SW 1271 (cell line): ENCODE data around the gene RLF.

Experiments
- DNase-seq, 2 experiments: peaks; one replicate each; lab custom pipeline; 2025; lab: John Stamatoyannopoulos, UW

The RLF gene, protein sequence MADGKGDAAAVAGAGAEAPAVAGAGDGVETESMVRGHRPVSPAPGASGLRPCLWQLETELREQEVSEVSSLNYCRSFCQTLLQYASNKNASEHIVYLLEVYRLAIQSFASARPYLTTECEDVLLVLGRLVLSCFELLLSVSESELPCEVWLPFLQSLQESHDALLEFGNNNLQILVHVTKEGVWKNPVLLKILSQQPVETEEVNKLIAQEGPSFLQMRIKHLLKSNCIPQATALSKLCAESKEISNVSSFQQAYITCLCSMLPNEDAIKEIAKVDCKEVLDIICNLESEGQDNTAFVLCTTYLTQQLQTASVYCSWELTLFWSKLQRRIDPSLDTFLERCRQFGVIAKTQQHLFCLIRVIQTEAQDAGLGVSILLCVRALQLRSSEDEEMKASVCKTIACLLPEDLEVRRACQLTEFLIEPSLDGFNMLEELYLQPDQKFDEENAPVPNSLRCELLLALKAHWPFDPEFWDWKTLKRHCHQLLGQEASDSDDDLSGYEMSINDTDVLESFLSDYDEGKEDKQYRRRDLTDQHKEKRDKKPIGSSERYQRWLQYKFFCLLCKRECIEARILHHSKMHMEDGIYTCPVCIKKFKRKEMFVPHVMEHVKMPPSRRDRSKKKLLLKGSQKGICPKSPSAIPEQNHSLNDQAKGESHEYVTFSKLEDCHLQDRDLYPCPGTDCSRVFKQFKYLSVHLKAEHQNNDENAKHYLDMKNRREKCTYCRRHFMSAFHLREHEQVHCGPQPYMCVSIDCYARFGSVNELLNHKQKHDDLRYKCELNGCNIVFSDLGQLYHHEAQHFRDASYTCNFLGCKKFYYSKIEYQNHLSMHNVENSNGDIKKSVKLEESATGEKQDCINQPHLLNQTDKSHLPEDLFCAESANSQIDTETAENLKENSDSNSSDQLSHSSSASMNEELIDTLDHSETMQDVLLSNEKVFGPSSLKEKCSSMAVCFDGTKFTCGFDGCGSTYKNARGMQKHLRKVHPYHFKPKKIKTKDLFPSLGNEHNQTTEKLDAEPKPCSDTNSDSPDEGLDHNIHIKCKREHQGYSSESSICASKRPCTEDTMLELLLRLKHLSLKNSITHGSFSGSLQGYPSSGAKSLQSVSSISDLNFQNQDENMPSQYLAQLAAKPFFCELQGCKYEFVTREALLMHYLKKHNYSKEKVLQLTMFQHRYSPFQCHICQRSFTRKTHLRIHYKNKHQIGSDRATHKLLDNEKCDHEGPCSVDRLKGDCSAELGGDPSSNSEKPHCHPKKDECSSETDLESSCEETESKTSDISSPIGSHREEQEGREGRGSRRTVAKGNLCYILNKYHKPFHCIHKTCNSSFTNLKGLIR (N-terminal part only)

DNA sequence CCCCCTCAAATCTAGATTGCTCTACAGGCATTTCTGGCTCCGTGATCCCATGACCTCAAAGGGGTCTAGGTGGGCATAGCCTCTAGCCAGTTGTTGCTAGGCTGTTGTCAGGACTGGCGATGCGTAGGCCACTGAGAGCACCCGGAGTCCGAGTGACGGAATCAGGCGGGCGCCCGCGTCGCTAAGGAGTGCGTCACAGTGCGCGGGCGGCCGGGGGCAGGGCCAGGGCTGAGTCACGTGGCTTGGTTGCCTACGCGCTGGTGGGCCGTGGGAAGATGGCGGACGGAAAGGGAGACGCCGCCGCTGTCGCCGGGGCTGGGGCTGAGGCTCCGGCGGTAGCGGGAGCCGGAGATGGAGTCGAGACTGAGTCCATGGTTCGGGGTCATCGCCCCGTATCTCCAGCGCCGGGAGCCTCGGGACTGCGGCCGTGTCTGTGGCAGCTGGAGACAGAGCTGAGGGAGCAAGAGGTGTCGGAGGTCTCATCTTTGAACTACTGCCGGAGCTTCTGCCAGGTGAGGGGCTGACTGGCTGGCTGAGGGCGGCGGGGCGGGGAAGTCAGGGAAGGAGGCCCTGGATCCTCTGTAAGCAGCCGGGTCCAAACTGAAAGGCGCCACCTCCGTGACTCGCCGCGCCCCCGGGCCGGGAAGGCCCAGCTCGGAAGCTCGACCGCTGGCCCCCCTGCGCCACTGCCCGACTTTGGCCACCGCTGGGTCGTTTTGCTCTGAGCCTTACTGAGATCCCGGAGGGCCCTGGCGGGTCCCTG lies at the start of gene RLF:
TSS of gene RLF (plus strand) at position 263 of the 763 bp plus-strand sequence. CDS start at position 276, 13 bp downstream.
- peak; percentile 60 to 93 for DNase-seq

DNA sequence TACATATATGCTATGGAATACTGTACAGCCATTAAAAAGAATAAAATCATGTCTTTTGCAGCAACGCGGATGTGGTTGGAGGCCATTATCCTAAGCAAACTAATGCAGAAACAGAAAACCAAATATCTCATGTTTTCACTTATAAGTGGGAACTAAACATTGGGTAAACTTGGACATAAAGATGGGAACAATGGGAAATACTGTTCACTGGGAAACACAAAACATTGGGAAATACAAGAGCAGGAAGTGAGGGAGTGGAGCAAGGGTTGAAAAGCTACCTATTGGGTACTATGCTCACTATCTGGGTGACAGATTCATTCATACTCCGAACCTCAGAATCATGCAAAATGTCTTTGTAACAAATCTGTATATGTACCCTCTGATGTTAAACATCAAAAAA lies 46.8 kb upstream of the RLF start:
- DNase-seq = no peak

DNA sequence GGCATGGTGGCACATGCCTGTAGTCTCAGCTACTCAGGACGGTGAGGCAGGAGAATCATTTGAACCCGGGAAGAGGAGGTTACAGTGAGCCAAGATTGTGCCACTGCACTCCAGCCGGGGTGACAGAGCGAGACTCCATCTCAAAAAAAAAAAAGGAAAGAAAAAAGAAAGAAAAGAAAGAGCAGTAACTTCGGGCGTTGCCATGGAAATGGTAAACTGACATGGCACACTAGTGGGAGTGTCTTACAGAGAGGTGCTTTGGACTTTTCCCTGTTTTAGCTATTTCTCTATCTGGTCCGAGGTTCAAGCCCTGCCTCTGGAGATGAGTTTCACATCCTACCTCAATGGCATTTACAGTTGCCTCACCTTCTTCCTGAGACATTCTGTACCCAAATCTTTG lies 41.1 kb upstream of the RLF start:
- no peak for DNase-seq

DNA sequence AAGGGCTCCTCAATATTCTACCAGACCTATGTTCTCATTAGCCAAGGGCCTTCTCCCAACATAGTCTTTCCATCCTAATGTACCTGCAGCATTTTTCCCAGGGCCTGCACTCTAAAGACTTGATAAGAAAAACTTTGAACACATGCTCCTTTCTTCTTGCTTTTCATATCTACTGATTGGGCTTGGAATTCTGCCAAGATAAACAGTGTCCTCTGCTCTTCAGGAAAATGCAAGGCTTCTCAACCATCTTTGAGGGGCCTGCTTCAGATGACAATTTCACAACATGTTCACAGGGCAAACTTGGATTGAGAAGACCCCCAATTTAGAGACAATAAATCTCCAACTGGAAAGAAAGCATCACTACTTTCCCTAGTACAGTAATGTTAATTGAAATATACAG lies 38.3 kb upstream of the RLF start:
- DNase-seq = no peak

DNA sequence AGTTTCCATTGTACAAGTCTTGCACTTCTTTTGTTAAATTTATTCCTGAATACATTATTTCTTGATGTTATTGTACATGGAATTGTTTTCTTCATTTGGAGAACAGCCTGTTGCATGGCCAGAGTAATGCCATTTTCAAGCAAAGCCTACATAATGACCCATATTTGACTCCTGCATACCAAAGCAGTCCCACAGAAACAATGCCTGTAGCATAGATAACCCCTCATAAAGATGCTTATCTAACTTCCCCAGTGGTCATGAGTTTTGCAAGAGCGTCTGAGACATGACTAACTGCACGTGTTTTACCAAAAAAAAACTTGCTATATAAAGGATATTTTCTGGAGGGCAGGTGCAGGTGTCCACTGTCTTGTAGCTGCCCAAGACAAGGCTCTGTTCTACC lies 30.3 kb upstream of the RLF start:
- no peak for DNase-seq

DNA sequence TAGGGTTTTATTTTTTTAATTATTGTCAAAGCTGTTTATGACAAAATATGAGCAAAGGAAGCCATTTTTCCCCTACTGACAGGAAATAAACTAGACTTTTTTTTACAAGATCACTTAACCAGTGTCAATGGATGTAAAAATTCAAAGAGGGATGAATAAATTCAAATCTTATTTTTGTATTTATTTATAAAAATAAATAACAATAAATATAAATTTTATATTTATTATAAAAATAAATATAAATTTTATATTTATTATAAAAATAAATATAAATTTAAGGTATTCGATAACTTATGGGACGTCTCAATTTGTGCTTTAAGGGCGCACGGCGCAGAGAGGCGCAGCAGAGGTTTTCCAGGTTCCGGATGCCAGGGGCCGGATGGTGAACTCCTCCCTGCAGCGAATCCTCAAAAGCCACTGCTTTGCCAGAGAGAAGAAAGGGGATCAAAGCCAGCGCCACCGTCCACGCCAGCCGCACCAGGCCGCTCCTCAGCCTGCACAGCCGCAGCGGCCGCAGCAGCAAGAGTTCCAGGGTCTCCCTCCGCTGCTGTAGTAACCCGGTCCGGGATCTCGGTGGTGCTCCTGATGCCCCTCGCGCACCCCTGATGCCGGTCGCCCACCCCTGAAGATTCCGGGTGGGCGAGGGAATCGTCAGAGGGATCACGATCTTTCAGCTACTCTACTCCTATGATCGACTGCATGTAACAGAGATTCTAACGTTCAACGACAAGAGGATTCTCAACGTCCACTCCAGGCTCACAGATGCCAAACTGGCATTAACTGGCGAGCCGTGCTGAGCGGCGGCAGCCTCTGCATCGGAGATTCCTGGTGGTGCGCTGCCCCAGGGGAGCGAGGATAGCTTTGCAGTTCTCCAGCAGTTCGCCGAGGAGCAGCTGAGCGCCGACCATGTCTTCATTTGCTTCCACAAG lies 28.5 kb upstream of the RLF start:
- DNase-seq = no peak

DNA sequence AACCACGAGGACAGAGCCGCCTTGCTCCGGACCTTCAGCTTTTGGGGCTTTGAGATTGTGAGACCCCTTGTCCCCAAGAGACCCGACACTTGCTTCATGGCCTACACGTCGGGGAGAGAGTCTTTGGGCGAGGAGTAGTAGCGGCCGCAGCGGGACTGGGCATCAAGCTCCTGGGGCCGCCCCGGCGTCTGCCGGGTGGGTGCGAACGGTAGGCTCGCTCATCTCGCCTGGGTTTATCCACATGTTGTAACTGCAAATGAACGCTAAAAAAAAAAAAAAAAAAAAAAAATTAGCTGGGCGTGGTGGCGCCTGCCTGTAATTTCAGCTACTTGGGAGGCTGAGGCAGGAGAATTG lies 27.9 kb upstream of the RLF start:
- no peak for DNase-seq

DNA sequence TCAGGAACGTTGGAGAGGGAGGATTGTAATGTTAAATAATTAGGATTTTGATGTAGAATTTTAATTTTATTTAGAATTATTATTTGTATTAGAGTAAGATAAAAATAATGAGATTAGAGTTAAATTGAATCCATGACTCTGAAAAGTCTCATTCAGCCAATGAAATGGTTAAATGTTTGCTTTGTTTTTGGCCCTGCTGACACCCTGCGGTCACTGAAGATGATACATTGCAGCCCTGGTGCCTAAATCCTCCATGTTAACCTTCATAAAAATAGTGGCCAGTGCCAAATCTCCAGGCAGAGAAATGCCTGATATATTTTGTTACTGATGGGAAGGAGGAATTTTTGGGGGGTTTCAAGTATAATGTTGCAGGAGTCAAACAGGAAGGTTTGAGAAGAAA lies 27.3 kb upstream of the RLF start:
- no peak for DNase-seq

DNA sequence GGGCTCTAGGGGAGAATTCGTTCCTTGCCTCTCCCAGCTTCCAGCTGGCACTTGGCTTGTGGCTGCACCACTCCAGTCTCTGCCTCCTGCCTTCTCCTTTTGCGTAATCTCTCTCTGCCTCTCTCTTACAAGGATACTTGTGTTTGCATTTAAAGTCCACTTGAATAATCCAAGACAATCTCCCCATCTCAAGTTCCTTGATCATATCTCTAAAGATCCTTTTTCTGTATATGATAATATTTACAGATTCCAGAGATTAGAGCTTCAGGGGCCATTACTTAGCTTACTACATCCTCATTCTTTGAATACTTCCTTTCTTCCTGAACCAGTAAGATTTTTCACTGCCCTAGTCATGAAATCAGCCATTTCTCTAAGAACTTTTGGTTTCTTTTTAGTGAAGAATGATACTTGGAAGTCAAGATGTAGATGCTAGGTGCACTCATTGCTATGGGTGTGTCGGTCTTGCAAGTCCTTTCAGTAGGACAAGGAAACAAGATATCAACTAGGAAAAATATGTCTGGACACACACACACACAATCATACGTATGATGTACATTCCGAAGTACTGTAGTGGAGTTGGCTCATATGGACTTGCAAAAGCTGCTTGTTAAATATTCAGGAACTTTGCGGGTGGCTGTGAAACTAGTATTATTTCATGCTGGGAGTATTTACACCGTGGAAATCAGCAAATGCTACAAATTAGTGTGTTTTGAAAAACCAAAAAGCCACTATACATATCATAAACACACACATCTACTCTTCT lies 20.8 kb upstream of the RLF start:
- DNase-seq = no peak

DNA sequence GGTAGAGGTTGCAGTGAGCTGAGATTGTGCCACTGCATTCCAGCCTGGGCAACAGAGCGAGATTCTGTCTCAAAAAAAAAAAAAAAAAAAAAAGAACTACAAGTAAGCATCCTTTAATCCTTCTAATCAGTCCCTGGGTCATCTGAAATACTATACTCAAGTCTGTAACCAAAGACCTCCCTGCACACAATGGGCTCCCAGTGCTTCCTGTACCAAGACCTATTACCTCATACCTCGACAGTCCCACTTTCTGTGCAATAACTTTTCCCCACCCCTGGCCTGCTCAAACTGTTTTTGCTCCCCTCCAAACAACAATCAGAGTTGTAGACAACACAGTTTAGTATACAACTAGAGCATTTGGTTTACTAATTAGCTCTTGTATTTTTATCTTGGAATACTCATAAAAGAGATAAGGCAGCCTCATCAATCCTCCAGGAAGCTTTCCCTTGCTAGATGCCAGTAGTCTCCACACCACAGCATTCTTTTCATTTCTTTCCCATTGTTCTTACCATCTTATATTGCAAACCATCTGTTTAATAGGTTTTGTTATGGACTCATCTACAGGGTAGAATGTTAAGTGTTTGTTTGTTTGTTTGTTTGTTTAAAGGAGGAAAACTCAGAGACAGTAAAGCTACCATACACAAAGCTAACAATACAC lies 19.2 kb upstream of the RLF start:
- no peak for DNase-seq

DNA sequence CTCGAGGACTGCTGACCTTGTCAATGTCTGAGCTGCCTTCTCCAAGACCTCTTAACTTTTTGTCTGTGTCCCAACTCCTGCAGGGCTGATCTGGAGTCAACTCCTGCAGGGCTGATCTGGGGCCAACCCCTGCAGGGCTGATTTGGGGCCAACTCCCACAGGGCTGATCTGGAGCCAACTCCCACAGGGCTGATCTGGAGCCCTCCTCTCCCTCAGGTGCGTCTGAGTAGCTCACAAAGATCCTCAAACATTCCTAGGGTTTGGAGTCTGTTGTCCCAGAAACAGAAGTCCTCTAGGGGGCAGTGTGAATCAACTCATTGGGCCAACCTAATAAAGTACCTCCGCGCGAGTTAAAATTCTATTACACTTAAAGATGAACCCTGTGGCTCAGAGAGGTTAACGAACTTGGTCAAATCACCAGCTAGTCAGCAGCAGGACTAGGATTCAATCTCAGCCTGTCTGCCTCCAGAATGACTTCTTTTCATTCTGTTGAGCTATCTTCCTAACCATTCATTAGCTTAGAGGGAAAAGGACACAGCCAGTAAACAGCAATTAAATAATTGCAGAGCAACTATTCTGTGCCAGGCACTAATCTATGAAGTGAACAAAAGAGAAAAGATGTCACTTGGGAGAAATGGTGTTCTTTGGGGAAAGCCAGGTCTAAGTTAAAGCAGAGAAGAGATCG lies 17.2 kb upstream of the RLF start:
- DNase-seq = peak in 1 of 2 experiments; percentile 39

DNA sequence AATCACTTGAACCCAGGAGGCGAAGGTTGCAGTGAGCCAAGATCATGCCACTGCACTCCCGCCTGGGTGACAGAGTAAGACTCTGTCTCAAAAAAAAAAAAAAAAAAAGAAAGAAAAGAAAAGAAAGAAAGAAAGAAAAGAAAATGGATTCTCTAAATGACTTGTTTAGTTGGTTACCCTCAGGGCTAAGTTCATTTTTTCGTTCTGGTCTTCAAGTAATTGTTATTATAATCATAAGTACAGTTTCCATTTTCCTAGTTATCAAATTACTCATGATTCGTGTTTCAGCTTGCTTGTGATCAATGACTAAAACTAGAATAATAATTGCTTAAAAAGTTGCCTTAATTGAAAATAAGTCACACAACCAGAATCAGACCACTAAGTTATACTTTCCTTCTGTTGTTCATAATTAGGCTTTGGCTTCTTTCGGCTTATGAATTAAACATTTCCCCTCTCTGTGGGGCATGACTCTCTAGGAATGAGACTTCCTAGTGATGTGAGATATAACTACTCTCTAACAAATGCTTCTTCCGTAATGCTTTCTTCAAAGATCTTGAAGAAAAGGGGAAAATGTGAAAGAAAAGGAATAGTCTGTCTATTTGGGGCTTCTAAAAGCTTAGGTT lies 9.6 kb upstream of the RLF start:
- no peak for DNase-seq

DNA sequence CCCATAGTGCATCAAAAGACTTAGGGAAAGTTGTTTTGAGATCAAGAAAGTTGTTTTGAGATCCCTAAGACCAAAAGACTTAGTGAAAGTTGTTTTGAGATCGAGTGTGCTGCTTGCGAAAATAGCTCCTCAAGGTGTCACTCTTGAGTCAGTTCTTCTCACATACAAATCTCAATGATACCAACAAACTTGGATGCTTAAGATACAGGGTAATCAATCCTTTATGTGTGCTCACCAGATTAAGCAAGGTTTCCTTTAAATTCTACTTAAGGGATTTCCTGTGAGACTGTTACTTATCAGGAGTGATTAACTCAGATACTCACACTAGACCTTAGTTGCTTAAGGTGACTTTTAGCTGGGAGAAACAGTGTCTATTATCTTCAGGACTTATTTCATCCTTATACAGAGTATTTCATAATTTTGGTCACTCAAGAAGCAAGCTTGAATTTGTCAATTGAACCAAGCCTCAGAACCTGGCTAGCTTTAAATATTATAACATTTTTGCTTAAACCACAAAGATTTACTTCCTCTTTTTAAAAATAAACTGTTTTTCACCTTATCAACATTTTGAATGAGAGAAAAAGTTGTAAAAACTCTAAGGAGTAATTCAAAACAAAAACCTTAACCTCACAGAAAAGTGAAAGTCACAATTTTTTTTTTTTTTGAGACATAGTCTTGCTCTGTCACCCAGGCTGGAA lies 8.0 kb upstream of the RLF start:
- DNase-seq = peak in 1 of 2 experiments; percentile 62

DNA sequence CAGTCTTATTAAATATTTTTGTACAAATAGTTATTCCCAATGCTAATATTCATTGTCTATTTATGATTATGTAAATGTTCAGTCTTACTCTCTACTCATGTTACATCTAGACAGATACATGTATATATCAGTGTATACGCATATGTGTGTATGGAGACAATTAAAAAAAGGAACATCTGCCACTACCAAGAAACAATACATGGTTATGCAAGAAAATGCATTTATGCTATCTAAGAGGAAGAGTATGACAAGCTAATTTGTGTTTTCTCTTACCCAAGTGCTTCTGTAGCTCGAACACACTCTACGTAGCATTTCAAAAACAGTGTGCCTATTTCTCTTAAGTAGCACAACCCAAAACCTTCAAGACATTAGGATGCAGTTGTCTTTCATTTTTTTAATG lies 6.1 kb upstream of the RLF start:
- no peak for DNase-seq

DNA sequence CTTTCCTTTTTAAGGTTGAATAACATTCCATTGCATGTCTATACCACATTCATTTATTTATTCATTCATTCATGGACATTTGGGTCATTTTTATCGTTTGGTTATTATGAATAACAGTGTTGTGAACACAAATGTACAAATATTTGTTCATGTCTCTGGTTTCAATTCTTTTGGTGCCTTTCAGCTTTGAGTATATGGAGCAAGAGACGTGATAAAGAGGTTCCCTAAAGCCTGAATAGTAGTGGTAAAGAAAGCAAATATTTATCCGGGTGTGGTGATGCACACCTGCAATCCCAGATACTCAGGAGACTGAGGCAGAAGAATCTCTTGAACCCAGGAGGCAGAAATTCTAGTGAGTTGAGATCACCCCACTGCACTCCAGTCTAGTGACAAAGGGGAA lies 5.3 kb upstream of the RLF start:
- no peak for DNase-seq

DNA sequence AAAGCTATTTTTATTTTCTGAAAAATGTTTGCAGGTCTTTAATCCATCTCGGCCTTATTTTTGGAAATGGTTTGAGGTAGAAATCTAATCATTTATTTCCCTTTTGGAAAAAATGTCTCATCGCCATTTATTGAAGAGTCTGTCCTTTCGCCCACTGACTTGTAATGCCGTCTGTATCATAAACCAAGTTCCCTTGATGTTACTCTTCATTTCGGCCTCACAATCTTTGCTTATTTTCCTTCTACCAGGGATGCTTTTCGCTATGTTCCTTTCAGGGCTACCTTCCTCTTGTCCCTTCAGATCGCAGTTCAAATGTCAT lies 422 bp upstream of the RLF start:
- DNase-seq = no peak

DNA sequence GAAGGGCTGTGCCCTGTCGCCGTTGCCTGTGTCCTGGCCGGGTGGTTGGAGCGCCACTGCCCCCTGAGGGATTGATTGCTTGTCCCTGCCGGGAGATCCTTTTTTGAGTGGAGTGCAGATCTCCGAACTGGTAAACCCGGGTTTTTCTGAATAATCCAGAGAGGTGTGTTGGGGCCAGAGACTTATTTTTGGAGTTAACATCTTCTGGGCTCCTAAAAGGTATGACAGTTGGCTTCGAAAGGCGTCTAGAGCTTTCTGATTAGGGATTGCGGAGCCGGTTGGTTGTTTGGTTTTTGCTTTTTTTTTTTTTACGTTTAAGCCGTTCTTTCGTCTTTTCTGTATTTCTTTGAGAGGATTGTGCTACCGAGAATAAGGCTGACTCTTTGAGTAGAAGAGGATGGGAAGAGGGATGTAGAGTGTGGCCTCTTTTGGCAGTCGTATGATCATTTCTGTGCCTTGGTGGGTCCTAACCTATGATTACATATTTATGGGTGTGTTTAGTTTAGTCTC lies 756 bp downstream of the RLF start:
- no peak for DNase-seq
